Ramos (cell line): ENCODE measurements around the gene SAP25.

Experiments
- in situ Hi-C: fragments of 300-500 bp; cut with MboI; formaldehyde crosslinking; loops from one replicate; pipeline ENCODE4 v1.14.3; 2022; ENCODE audit warnings: low sequenced_read_pairs; ENCODE audit not compliant: unreplicated experiment

Gene SAP25

DNA sequence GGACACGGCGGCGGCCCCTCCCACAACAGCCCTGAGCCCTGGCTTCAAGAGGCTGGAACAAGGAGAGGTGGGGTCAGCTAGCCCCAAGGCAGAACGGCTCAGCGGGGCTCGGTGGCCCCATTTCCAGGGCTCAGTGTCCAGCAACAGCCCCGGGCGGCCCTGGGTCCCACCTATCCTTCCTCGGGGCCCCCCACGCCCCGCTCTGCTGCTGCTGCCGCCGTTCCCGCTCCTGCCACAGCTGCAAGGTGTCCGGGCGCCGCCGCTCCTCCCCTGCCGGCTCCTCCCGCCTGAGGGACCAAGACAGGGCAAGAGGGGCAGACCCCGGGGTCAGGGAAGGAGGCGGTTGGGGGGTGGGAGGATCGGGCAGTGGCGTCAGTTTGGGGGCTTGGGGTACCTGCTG is 3.4 kb upstream of the SAP25 start:
- in situ Hi-C loops, result no loop called here

DNA sequence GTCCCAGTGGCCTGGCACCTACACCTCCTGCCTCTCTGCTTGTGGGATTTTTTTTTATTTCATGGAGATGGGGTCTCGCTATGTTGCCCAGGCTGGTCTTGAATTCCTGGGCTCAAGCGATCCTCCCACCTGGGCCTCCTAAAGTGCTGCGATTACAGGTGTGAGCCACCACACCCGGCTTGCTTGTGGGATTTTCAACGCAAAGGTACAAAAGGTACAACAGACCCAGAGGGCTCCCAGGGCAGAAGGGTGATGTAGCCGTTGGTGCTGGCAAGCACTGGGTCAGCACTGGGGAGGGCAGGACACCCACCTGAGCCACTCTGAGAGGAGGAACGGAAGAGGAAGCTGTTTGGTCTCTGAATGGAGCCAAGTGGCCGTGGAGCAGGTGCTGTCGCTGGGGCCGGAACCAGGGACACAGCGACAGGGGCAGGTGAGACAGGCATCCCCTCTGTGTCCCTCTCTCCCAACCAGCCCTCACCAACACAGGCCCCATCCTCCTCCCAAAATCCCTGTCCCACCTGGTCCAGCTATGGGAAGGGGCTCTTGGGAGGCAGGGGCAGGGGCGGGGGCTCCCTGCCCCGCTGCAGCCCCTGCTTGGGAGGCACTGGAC is 2.8 kb upstream of the SAP25 start:
- in situ Hi-C loops, result no loop called here

DNA sequence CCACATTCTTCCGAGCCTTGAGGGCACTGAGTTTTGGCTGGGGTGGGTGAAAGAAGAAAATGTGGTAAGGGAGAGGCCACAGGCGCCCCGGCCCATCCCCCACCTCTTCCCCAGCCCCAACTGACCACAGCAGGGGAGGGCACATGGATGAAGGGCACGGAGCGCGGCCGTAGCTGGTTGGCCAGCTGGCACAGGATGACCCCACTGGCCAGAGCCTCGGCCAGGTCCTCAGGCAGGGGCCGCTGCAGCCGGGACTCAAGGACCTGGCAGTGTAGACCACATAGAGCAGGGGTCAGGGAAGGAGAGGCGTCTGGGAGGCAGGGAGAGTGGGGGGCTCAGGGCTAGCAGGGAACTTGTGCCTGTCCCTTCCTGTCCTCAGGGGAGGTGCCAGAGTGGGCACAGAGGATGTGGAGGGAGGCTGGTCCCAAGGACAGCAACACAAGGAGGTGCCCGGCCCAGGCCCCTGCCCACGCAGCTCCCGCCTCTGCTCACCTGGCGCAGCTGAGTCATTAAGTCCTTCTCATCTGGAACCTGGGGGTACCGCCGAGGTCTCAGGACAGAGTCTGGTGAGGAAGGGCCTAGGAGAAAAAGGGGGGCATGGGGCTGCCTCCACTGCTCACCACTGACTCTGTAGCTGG is 2.2 kb upstream of the SAP25 start:
- in situ Hi-C loops, result no loop called here

DNA sequence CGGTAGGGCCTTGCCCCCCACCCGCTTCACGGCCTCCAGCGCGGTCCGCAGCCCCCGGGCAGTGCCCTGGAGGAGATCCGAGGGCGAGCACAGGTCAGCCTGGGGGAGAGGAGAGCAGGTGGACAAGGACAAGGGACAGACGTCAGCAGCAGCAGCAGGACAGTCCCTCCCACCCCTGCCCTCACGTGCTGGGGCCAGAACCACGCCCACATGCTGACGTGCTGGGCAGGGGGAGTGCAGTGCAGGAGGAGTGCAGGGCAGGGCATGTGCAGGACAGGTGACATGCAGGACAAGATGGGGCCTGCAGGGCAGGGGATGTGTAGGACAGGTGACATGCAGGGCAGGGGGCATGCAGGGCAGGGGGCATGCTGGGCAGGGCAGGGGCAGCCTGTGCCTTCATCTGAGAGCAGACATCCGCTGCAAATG is 1.5 kb upstream of the SAP25 start:
- in situ Hi-C loops, result no loop called here

DNA sequence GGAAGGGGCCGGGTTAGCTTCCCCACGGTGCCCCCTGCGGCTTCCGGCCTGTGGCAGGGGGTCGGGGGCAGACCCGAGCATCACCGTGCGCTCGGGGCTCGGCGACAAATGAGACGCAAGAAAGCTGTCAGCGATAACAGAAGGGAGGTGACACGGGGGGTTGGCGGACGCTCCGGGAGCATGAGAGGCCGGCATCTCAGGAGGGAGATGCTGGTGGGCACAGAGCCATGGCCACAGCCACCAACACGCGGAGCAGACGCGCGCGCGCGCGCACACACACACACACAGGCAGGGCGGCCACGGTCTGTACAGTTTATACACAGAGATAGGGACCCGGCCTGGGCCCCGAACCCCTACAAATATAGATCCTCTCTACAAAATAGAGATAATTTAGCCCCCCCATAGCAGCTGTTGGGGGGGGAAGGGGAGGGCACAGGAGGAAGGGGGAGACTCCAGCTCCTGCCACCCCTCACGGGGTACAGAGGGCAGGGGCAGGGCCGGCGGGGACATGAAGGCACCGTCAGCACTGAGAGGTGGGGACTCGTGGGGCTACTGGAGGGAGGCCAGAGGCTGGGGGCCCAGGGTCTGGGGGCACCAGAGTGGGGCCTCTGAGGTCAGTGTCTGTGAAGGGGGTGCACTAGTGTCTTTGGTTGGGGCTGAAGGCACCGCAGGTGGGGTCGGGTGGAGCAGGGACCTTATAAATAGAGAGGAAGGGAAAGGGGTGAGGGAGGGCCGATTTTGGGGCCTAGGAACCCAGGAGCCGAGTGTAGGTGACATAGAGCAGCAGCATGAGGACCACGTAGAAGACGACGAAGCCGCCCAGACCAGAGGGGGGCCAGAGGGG is 884 bp upstream of the SAP25 start:
- in situ Hi-C loops, result no loop called here

DNA sequence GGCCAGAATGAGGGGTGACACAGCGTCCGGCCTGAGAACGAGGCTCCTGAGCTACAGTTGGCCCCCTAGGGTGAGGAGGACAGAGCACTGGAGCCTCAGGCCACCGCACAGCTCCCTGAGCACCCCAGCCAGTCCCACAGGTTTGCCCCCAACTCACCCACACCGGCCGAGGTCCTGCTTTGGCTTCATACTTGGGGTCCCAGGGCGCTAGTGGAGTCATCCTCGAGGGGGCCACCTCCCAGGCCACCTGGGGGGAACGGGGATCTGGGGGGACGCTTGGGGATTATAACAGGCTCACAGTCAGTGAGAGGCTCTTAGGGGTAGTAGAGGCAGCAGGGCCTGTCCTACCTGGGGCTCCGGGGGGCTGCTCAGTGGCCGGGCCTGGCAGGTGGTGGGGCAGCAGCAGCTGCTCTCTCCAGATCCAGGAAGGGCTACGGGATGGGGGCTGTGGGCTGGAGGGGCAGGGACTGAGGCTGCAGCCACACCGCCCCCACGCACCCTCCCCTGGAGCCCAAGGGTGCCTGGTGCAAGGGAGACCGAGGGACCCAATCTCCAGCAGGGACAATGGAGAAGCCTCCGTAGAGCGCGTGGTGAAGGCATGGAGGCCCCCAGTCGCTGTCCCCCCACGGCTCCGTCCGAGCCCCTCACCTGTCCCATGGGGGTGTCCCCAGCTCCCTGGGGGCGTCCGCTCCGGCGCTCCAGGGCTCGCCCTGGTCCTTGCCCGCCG is 588 bp downstream of the SAP25 start:
- in situ Hi-C loops, result no loop called here

DNA sequence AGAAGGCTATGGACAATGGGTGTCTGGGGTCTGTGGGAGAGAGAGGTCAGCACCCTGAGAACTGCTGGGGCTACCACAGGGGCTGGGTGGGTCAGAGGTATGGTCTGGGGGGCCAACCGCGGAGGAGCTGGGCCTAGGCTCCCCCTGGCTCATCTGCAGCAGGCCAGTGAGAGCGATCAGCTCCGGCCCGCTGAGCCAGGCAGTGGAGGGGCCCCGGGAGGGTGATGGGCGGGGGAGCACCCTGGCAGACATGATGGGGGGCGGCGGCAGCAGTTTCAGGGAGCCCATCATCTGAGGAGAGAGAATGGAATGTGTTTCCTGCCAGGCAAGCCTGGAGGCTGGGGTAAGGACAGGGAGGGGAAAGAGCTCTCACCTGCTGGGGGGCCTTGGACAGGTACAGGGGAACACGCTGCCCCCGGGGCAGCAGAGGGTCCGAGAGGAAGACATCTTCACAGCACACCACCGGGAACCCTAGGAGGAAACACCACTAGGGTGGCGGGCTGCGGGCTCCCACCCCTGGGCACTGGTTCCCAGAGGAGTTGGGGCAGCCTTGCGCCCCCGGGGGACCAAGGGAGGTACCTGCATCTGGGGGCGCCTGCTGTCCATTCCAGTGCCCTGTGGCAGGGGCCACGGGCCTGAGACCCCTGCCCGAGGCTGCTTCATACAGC is 1.3 kb downstream of the SAP25 start:
- in situ Hi-C loops, result no loop called here

DNA sequence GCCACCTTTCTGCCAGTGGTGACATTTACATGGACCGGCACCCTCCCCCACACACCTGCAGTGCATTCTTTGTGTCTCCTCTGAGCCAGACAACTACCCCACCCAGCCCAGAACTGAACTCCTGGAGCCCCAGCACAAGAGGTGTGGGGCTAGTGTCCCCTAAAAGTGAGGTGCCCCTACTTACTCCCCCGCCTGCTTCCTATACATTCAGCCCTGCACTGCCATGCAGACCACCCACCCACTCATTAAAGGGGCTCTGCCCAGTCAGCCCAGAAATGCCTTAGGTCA is 1.9 kb downstream of the SAP25 start:
- in situ Hi-C loops, result no loop called here

DNA sequence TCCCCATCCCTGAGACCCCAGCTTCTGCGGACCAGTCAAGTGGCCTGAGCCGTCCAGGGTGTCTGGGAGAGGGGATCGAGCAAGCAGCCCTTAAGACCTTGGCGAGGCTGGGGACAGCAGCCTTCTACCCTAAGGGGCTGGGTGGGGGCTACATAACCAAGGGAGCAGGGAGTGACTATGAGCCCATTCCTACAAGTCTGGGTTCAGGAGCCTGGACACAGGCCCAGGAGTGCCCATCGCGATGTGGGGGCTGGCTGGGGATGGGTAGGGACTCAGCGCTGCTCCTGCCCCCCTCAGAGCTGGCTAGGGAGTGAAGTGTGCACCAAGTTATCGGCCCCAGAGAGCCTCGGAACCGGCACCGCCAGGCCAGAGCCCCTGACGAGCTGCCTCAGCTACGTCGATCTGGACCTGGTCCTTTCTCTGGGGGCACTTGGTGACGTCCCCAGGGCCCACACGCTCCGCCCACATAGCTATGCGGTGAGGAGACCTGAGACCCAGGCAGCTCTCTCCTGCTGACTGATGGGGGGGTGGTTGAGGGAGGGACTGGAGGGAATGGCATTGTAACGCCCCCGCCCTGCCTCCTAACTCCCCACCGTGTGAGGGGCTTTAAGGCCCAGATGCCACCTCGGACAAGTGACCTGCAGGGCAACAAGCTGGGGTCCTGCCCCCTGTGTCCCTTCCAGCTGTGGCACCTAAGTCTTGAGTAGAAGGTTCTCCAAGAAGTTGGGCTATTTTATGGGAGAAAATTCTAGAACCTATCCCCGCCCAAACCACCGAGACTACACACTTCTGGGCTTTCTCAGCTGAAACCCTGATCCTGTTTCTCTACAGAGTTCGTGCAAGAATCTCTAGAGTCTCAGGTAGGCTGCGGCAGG is 2.5 kb downstream of the SAP25 start:
- in situ Hi-C loops, result no loop called here

DNA sequence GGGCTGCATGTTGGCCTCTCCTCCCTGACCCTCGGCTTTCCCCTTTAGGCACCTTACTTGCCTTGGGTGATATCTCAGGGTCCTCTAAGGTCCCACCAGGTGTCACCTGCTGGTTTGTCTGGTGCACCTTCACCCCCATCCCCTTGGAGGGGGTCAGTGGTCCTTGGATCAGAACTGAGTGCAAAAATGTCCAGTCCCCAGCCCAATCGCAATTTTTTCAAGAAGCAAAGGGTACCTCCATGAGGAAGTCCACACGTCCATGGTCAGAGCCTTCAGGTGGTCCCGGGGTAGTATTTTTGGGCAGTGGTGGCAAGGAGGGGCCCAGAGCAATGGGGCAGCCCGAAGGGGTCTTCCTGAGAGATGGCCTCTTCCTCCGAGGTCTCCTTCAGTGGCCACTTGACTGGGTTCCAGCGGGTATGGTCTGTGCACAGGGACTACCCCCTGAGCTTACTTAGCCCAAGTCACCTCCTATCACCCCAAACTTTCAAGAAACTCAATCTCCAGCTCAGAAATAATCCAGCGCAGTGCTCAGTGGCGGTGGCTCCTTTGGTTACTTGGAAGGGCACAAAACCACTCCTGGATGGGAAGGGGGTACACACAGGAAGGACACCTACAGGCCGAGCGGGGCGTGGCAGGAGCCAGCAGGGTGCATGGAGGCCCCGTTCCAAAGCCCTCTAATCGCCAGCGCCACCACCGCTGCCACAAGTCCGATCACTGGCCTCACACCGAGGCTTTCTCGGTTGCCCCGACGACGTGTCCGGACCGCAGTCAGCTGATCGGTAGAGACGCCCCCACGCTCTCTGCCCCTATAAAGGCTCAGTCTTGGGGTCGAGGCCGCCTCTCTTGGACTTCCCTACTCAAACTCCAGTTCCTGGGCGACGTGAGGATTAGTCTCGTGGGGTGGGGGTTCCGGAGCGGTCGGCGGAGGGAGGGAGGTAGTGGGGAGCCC is 4.5 kb downstream of the SAP25 start:
- in situ Hi-C loops, result no loop called here

DNA sequence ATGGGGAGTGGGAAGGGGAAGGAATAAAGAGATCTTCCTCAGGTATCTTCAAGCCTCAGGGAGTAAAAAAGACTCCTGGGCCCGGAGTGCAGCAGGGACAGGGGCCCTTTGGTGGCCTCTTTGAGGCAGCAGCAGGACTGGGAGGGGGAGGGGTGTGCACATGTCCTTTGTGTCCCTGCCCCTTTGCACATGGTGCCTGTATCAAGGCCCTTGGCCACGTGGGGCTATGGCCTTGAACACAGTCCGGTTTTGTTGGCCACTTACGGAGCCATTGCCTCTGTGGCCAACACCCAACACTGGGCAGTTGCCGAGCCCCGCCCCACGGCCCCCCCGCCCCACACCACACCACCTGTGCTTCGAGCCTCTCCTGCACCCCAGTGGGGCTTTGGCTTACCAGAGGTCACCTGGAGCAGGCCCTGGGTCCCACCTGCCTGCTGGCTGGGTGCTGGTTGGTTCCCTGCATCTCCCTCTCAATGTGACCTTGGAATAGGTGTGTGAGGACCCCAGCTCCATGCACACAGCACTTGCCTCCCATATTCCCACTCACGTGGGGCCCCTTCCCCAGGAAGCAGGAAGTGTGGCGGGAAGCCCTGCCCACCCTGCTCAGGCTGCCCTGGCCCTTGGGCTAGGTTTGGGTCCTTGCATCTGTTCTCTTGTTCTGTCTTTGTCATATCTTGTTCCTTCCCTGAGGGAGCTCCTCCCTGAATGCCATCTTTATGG is 5.4 kb downstream of the SAP25 start:
- in situ Hi-C loops, result no loop called here

DNA sequence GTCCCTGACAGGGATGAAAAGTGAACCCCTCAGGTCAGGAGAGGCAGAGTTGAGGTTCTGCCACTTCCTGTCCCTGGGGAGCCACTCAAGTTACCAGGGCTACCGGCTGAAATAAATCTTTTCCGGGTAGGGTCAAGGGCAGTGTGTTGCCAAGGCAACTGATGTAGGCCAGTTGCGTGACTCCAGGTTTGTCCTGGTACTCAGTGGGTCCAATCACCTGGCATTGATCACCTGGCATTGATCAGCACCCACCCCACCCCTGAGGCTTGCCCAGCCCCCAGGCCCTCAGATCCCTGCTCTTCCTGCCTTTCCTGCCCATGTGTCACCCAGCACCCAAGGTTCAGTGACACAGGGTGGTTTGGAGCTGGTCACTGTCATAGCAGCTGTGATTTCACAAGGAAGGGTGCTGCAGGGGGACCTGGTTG is 5.9 kb downstream of the SAP25 start:
- in situ Hi-C loops, result no loop called here

DNA sequence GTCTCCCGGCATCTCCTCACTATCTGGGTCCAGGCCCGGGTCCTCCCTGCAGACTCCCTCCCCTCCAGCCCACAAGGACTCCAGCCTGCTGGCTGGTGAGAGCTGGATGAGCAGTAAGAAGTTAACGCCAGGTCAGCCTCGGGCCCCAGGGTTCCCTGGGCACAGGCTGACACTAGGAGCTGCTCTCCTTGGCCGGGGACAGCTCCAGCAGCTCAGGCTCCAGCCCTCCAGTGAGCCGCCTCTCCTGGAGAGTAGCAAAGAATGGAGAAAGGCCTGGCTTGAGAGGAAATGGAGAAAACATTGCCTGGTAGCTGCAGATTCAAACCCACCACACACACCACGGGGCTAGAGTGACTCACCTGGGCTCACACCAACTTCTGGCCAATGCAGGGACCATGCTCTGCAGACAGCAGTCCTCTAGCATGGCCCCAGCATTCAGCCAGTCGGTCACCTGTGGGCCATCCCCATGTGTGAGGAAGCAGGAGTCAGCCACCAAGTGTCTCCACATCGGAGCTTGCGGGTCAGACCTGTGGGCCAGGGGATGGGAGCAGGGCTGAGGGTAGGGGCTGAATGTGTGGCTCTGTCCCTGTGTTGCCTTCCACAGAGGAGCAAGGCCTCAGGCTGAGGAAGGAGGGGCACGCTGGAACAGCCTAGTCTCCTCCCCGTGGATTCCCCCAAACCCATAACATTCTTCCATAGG is 6.5 kb downstream of the SAP25 start:
- in situ Hi-C loops, result no loop called here

DNA sequence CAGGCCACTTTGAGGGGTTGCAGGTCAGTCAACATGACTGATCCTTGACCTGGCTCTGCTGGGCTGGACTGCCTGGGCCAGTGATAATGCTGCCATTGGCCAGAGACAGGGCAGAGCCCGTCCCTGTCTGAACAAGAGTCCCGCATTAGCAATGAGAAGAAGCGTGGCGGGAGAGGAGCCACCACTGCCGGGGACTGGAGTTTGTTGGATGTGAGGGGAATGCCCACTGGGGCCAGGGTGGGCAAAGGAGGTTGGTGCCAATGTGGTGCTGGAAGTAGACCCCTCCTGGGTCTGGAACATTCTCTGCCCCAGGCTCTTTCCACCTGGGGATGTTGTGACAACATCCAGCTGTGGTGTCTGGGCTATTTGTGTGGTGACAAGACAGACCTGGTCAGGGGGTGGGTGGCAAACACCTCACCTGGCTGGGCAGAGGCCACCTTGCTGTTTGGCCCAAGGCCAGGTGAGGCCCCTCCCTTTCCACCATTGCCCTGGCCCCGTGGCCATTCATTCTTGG is 7.6 kb downstream of the SAP25 start:
- in situ Hi-C loops, result no loop called here

DNA sequence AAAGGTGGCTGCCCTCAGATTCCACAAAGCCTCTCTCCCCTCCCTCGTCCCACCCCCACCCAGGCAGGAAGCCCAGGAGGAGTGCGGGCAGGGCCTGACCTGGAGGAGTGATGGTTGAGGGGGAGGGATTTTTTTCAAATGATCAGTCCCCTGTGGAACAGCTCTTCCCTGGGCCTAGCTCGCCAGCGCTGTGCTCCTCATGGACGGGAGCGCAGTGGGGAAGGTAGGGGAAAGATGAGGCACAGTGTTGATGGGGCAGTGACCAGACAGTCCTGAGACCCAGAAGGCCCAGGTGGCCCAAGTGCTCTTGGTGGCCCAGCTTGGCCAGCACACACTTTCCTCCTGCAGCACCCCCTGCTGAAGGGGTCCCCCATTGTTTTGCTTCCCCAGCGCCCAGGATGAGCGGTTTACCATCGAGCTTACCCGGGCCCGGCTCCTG is 8.5 kb downstream of the SAP25 start:
- in situ Hi-C loops, result no loop called here

DNA sequence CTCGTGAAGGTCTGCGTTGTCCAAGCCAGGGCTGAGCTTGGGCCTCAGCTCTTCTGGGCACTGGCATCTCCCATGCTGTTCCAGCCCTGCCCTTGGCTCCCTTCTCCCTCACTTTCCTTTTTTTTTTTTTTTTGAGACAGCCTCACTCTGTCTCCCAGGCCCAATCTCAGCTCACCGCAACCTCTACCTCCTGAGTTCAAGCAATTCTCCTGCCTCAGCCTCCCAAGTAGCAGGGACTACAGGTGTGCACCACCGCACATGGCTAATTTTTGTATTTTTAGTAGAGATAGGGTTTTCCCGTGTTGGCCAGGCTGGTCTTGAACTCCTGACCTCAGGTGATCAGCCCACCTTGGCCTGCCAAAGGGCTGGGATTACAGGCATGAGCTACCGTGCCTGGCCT is 9.3 kb downstream of the SAP25 start:
- in situ Hi-C loops, result loop anchor here (5.0 kb wide), 1 partner anchor 97 kb away; no protein-coding TSS in a partner anchor
